ENCODE results near the gene CREB3L1. TPM values are rescaled to one million over a fixed set of nuclear protein-coding genes. Genes with fewer than 3 reads are reported as not detected.

The CREB3L1 gene
- total RNA-seq, 1 experiment from 2014 or later = not detected

DNA sequence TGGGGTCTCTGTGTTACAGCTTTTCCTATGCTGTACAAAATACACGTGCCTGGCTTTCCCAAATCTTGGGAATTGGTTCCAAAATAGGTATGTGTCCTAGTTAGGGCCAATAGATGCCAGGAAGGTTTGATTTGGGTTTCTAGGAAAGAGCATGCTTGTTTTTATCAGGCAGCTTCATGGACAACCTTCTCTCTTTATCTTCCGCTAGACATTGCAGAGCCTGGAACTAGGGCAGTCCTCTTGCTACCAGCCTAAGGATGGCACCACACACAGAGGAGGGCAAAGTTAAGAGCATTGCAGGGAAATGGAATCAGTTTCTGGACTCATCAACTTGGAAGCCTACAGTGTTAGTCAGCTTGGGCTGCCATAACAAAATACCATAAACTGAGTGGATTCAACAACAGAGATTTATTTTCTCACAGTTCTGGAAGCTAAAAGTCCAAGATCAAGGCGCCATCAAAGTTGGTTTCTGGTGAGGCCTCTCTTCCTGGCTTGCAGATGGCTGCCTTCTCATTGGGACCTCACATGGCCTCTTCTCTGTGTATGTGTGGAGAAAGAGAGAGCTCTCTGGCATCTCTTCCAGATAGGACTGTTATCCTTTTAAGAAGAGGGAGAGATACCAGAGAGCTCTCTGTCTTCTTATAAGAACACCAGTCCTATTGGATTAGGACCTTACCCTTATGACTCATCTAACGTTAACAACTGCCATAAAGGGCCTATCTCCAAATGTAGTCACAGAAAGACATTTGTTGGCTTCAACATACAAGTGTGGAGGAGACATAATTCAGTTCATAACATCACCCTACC is 27.3 kb upstream of the CREB3L1 start:
- DNase-seq (ENCODE audit: unreplicated experiment) = no peak
- Mint-ChIP-seq H3K9me3 (ENCODE audit: unreplicated experiment) (no peaks in the 10 kb centered on the region), H3K27me3 (ENCODE audit: insufficient read depth, unreplicated experiment) (no peaks in the 10 kb centered on the region), H3K27ac (ENCODE audit: low read depth, unreplicated experiment) (peak overlapping the region; percentile 90), H3K4me1 (ENCODE audit: insufficient read depth, unreplicated experiment) (peaks cover 29% of the 10 kb centered on the region), H3K36me3 (ENCODE audit: insufficient read depth, unreplicated experiment) (no peaks in the 10 kb centered on the region), H3K4me3 (ENCODE audit: unreplicated experiment) (no peak overlapping the region)
- intact Hi-C loops (cut with micrococcal nuclease) = no loop called here
- POLR2A ChIA-PET = interaction anchor here (0.8 to 1.4 kb wide), 5 partner anchors 23 to 107 kb away, joined by 3 to 4 read pairs (median 3); no protein-coding TSS in a partner anchor
- no TSS peak for BruUV-seq (replicated peaks)
- CTCF ChIA-PET = interaction anchor here (1.0 to 3.9 kb wide), 3 partner anchors 11 to 58 kb away, joined by 4 to 41 read pairs (median 19); no protein-coding TSS in a partner anchor
- TF ChIP-seq CTCF (IDR thresholded peaks at IDR 0.05; ENCODE audit: unreplicated experiment) = no peak

DNA sequence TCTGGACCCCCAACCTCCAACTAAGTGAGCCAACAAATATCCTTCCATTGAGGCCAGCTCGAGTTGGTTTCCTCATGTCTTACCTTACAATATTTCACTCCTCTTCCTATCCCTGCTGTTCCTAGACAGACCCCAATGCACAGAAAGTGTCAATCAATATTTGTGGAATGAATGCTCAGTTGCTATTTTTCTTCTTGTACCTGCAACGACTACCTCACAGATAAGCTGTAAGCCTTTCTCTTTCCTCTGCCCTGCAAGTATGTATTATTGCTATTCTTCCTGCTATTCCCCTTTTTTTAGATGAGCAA is 26.8 kb upstream of the CREB3L1 start:
- DNase-seq (ENCODE audit: unreplicated experiment) = no peak
- intact Hi-C loops (cut with micrococcal nuclease) = no loop called here
- Mint-ChIP-seq H3K36me3 (ENCODE audit: insufficient read depth, unreplicated experiment) (no peaks in the 10 kb centered on the region), H3K27ac (ENCODE audit: low read depth, unreplicated experiment) (no peak overlapping the region), H3K27me3 (ENCODE audit: insufficient read depth, unreplicated experiment) (no peaks in the 10 kb centered on the region), H3K4me1 (ENCODE audit: insufficient read depth, unreplicated experiment) (peaks cover 29% of the 10 kb centered on the region), H3K4me3 (ENCODE audit: unreplicated experiment) (no peak overlapping the region), H3K9me3 (ENCODE audit: unreplicated experiment) (no peaks in the 10 kb centered on the region)
- TF ChIP-seq CTCF (IDR thresholded peaks at IDR 0.05; ENCODE audit: unreplicated experiment) = no peak
- BruUV-seq (replicated peaks) = no TSS peak
- CTCF ChIA-PET = interaction anchor here (0.6 to 3.9 kb wide), 4 partner anchors 11 to 58 kb away, joined by 3 to 41 read pairs (median 4); no protein-coding TSS in a partner anchor
- POLR2A ChIA-PET = interaction anchor here (0.8 to 1.4 kb wide), 3 partner anchors 45 to 106 kb away, joined by 3 read pairs; no protein-coding TSS in a partner anchor

DNA sequence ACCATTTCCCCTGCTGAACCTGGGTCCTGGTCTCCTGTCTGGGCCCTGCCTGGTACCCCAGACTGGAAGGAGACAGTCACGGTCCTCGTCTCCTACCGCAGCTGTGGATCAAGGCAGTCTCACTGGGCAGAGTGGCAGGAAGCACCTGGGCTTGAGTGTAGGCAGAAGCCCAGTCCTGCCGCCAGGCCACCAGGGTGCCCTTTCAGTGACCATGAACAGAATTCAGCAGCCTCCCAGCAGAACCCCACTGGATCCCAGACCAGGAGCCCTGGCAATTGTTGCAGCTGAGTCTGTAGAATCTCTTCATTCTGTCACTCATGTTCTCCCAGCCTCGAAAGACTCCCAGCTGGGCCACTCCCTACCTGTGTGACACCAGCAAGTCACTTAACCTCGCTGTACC is 25.5 kb upstream of the CREB3L1 start:
- Mint-ChIP-seq H3K36me3 (ENCODE audit: insufficient read depth, unreplicated experiment) (no peaks in the 10 kb centered on the region), H3K27me3 (ENCODE audit: insufficient read depth, unreplicated experiment) (no peaks in the 10 kb centered on the region), H3K9me3 (ENCODE audit: unreplicated experiment) (no peaks in the 10 kb centered on the region), H3K27ac (ENCODE audit: low read depth, unreplicated experiment) (no peak overlapping the region), H3K4me1 (ENCODE audit: insufficient read depth, unreplicated experiment) (peaks cover 21% of the 10 kb centered on the region), H3K4me3 (ENCODE audit: unreplicated experiment) (no peak overlapping the region)
- no peak for DNase-seq (ENCODE audit: unreplicated experiment)
- ChIA-PET POLR2A (interaction anchor here (1.1 kb wide), 1 partner anchor 14 kb away, joined by 4 read pairs; no protein-coding TSS in a partner anchor), CTCF (interaction anchor here (1.5 kb wide), 1 partner anchor 21 kb away, joined by 4 read pairs; no protein-coding TSS in a partner anchor)
- intact Hi-C loops (cut with micrococcal nuclease) = no loop called here
- BruUV-seq (replicated peaks) = no TSS peak
- TF ChIP-seq CTCF (IDR thresholded peaks at IDR 0.05; ENCODE audit: unreplicated experiment) = no peak

DNA sequence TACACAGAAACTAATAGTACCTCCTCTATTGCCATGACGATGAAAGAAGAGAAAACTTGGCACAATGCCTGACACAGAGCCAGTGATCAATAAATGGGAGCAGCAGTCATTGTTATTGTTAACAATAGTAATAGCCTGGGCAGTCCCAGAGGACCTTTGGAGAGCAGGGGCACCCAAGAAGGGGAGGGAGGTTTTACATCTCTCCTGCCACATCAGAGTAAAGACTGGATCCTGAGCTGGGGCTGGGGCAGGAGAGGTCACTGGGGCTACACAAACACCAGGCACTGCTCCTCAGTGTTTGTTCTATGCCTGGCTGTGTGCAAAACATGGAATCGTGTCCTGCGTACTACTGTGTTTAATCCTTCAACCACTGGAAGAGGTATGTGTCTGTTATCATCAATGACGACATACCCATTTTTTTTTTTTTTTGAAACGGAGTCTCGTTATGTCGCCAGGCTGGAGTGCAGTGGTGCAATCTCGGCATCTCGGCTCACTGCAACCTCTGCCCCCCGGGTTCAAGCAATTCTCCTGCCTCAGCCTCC is 25.0 kb upstream of the CREB3L1 start:
- no peak for DNase-seq (ENCODE audit: unreplicated experiment)
- Mint-ChIP-seq H3K36me3 (ENCODE audit: insufficient read depth, unreplicated experiment) (no peaks in the 10 kb centered on the region), H3K4me3 (ENCODE audit: unreplicated experiment) (no peak overlapping the region), H3K9me3 (ENCODE audit: unreplicated experiment) (no peaks in the 10 kb centered on the region), H3K27ac (ENCODE audit: low read depth, unreplicated experiment) (no peak overlapping the region), H3K4me1 (ENCODE audit: insufficient read depth, unreplicated experiment) (peaks cover 17% of the 10 kb centered on the region), H3K27me3 (ENCODE audit: insufficient read depth, unreplicated experiment) (no peaks in the 10 kb centered on the region)
- ChIA-PET POLR2A (interaction anchor here (1.1 kb wide), 1 partner anchor 14 kb away, joined by 4 read pairs; no protein-coding TSS in a partner anchor), CTCF (no interaction called here)
- TF ChIP-seq CTCF (IDR thresholded peaks at IDR 0.05; ENCODE audit: unreplicated experiment) = no peak
- intact Hi-C loops (cut with micrococcal nuclease) = no loop called here
- BruUV-seq (replicated peaks) = no TSS peak

Measured in MCF 10A (cell line).